Endometrium (tissue), 2 donors: ENCODE data around the gene LBH.

Experiments used
- FAIRE-seq: peaks from 2 replicates; lab custom pipeline; 2012; peaks lifted over from hg19 to GRCh38; lab: Jason Lieb, UNC
- donor health status: control.
- donor health status: control.

LBH gene

DNA sequence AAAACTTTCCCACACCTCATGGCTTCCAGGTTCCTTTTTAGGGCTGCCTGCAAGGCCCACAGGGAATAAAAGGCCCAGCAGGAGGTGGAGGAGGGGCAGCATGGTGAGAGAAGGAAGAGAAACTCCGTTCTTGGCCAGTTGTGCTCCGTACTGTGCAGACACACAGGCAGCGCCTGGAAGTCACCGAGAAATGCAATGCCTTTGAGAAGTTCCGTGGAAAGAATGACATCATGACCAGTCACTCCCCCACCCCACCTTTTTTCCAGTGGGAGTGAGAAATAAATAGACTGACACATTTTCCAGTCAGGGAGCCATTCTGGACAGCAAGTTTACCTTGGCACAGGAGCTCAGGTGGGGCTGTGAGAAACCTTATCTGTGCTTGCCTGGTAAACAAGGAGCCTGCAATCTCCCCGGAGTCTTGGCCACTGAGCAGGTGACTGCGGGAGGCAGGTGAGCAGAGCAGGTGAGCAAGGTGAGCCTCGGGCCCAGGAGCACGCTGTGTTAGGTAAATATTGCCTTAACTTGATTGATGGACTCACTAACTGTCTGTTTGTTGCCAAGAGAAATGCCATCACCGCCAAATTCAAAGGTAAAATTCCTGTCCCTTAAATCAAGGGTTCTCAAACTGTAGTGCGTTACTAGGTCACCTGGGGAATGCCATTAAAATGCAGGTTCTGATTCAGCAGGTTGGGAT is 13.5 kb upstream of the LBH start:
- FAIRE-seq, result no peak

GRCh38 chr2:30218338-30218713 is 13.0 kb upstream of the LBH start:
- FAIRE-seq, result no peak

- FAIRE-seq, result no peak
Observed at GRCh38 chr2:30218814-30219213, 12.5 kb upstream of the LBH start.

GRCh38 chr2:30219886-30220875 is 11.2 kb upstream of the LBH start:
- no peak for FAIRE-seq

GRCh38 chr2:30221531-30221930 is 9.8 kb upstream of the LBH start:
- FAIRE-seq, result no peak

GRCh38 chr2:30222031-30222430 is 9.3 kb upstream of the LBH start:
- no peak for FAIRE-seq

DNA sequence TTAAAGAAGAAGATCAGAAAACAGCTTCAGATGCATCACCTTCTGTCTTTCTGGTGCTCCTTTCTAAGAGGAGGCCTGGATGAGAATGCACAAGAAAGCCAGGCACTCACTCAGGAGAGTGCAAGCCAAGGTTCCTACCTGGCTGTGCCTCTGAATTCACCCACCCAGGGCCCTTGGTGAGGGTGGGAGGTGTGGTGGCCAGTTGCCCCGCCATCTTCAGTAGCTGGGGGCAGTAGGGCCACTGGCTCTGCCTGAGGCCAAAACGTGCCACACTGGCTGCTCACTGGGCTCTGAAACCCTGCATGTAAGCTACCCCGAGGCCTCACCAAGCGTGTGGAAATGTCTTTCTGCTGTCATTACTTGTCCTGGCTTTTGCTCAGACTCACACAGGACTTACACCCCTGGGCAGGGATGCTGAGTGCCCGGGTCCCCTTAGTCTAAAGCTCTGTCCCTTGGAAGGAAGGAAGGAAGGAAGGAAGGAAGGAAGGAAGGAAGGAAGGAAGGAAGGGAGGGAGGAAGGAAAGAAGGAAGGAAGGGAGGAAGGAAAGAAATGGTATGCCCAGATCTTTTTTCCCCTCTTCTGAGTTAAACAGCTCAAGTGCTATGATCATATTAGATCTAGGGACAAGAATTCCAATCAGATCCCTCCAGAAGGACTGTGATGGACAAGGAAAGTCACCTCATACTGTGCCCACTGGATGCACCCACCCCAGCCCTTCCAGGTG is 8.5 kb upstream of the LBH start:
- FAIRE-seq, result no peak

DNA sequence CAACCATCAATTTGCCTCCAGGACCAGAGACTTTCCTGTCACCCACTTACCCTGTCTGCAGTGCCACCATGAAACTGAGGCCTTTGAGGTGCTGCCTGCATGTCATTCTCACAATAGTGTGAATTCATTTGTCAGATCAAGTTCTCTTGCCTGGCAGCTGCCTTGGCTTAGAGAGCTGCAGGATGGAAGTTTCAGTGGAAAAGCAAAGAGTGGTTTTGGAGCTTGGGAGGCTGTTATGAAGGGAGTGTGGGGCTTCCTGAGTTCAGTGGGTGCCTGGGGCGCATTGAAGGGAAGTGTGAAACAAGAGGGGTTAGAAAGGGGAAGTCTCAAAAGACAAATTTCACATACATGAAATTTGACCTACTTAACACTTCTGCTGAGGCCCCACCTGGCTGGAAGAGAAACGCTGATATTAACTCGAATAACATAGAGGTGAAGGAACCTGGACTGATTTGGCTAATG is 7.9 kb upstream of the LBH start:
- FAIRE-seq, result no peak

DNA sequence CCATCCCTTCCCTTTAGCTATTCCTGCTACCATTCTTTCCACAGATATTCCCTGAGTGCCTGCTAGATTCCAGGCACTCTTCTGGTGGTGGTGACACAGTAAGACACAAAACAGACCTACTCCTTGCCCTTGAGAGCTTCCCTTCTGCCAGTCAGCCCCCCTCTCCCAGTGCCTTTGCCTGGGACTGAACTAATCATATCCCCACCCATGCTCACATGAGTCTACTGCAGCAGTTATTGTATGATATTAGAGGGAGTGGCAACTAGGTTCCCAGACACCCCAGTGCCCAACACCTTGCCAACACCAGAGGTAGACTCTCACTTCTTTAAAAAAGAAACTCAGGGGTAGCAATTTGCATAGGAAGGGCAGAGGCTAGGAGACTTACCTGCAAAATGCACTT is 7.2 kb upstream of the LBH start:
- FAIRE-seq, result no peak

DNA sequence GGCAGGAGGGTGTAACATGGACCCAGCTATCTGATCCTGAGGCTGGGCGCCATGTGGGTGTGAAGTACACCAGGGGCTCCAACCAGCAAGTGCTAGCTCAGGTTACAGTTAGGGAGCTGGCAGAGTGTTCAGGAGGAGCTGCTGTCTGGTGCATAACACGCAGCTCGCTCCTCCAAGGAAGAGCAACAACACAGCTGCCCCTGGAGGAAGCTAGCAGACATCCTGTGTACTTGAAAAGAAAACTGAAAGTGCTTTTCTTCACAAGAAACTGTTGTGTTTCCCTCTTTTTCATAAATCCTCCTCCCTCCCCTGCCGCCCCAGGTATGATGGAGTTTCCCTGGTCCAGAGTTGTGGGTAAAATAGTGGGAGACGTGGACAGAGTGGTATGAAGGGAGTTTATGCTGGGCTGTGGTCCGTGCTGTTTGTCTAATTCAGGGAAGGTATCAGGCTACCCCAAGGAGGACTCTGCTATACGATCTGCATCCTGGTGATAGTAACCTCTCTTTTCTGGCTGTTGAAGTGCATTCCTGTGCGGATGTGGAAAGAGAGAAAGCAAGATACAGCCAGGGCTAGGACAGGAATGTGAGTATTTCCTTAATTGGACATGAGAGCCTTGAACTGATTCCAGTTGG is 6.1 kb upstream of the LBH start:
- no peak for FAIRE-seq

- FAIRE-seq, result no peak
Observed at GRCh38 chr2:30226144-30227032, 4.9 kb upstream of the LBH start.

DNA sequence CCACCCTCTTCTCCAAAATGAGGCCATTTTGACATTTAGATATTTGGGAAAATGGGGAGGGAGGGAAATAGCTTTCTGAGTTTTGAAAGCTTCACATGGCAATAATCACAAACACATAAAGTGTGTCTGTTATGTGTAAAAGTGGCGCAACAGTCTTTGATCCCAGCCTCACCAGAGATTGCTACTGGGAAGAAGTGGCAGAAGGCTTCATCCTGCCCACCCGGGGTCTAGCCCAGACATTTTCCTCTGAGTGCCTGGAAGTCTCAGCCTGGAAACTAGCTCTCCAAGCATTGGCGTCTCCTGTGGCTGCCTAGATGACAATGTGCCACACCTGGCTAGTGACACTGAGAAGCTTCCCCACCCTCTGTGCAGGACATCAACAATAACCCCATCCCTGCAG is 1.7 kb upstream of the LBH start:
- no peak for FAIRE-seq

DNA sequence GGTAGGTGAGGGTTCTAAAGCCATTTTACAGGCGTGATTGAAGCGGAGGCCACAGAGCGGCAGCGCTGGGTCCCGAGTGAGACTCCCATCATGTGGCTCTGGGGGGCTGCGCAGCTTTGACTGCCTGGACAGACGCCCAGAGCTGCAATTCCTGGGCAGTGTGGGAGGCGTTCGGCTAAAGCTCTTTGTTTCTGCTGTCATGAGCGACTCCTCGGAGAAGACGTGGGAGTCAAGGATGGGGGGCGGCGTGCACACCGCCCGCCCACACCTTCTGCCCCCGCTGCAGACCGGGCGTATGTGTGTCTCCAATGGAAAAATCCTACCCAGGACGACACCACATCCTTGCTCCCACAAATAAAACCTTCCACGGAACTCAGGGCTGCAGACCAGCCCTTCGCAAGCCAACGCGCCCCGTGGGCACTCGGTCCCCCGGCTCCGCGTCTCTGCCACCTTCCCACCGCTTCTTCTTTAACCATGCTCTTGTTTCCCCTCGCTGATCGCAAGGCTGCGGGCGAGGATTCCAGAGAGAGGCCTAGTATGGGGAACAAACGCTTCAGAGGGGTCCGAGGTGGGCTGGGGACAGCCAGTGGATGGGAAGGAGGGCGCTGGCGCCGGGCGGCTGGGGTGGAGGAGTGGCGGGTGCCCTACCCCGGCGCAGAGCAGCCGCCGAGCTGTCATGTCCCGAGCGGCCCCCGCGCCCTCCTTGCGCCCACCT is 680 bp upstream of the LBH start:
- FAIRE-seq, result no peak

GRCh38 chr2:30231996-30232800 is 864 bp downstream of the LBH start:
- FAIRE-seq, result no peak

DNA sequence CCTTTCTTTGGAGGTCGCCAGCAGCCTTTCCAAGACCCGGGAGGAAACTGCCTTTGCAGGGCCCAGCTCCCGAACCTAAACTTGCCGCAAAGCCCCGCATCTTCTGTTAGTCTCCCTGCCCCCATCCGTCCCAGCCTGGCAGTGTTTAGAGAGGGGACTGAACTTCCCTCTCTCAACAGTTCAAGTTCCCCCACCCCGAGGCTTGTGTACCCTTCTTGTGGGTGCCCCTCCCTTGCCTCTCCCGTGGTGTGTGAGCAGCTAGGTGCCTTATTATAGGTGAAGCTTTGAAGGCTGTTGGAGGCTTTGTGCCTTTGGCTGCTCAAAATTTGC is 1.4 kb downstream of the LBH start:
- no peak for FAIRE-seq

DNA sequence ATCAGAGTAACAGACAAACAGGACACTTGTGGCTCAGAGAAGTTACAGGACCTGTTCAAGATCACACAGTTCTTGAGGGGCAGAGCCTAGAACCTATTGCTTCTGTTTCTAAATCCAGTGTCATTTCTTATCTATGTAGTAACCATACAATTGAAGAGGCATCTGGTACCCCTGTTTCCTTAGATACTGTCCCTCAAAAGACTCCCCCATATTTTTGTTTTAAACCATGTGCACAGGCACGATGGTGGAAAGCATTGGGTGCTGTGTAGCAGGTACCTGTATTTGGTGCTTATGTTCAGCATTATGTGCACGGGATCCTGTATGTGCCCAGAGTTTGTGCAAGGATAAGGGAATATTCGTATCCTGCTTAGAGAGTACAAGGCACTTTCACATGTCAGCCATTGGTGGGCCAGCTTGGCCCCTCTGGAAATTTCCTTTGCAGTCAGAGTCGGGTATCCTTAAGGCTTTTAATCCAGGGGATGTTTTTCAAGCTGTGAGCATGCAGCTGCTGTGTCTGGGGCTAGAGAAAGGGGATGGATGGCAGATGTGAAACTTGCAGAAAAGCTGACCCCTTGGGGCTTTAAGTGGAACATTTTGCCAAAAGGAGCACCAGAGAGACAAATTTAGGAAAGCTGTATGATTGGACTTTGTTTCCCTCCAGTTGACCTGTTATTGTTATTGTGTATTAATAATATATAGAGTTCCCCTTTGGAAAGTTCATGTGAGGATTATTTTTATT is 2.1 kb downstream of the LBH start:
- FAIRE-seq, result no peak

DNA sequence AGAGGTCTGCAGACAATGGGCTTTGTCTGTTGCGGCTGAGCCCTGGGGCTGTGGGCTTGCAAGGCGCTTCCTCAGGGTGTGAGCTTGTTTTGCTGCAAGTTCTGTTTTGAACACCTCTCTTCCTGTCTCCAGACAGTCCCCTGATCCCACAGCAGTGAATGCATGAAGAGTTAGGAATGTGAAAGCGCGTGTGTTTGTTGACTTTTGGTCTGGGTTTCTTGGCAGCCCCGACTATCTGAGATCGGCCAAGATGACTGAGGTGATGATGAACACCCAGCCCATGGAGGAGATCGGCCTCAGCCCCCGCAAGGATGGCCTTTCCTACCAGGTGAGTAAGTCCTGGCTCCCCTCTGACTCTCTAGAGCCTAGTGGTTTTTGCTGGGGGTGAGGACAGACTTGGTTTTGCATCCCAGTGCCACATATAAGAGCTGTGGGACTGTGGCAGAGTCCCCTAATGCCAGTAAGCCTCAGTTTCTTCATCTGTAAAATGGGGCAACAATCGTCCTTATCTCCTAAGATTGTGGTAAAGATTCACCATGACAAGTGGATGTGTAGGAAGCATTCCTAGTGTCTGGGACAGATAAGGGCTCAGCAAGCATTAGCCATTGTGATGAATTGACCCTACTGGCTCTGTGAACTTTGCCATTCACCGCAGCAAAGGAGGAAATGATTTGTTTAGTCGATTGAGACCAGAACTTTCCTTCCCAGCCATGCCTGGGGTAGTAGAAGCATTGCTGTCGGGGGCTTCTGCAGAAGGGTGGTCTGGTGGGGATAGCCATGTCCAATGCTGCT is 3.0 kb downstream of the LBH start:
- no peak for FAIRE-seq

DNA sequence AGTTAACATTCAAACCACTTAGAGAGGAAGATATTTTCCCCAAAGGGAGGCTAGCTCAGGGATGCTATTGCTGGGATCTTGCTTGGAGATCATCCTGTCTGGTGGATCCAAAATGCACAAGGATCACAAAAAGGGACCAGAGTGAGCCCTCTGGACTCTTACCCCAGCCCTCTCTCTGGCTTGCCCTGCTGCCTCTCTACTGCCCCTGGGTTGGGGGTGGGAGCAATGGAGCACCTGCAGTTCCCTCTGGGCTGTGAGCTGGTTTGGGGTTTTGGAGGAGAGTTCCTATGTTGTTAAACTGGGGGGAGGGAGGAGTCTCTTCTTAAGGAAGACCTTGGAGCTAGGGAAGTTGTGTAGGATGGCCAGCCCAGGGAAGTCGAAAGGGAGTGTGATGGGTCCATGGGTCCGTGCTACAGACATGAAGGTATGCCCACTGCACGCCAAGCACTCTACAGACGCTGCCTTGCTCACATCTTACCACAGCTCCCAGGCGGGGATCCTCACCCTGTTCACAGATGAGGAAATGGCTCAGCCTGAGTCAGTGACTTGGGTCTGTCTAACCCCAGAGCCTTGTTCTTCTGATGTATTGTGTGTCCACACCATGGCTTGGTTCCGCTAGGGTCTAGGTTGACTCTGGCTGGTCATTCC is 3.8 kb downstream of the LBH start:
- FAIRE-seq, result no peak
